NCI-H2227 (cell line): ENCODE data around the gene PPP2R2B.
"Not testable (repeated sequence)": the region's sequence is repeated elsewhere in the genome, so short reads cannot be mapped to it uniquely, and the experiment has no call there.

Source experiments
- DNase-seq: peaks from one replicate; lab custom pipeline; 2025; ENCODE audit not compliant: unreplicated experiment; lab: John Stamatoyannopoulos, UW

PPP2R2B gene

GRCh38 chr5:146564007-146564762 lies 314.4 kb downstream of the PPP2R2B start:
- no peak for DNase-seq

DNA sequence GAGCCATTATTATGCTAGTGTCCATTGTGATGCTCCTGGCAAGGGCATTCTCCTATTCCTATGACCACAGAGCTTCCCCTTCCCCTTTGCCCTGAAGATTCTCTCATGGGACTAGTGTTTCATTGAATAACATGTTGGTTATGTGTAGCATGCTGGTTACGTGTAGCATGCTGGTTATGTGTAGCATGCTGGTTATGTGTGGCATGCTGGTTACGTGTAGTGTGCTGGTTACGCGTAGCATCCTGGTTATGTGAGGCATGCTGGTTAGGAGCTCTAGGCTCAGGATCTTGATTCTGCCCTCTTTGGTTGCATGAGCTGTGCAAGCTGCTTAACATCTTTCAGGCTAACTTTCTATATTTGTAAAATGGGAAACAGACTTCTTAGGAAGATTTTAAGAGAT lies 316.1 kb downstream of the PPP2R2B start:
- no peak for DNase-seq

DNA sequence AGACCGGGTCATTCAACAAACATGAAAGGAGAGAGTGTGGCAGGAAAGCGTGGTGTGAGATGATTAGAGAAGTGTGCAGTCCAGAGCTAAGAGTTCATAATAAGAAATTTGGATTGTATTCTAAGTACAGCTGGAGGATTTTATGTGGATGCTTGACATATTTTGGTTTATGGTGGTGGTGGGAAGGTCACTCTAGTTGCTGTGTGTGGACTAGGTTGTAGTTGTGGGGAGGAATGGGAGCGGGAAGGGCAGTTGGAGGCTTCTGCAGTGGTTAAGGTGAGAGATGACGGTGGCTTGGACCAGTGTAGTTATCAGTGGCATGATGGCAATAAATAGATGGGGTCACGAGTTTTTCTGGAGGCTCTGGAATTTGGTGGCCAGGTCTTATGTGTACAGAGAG lies 316.8 kb downstream of the PPP2R2B start:
- DNase-seq = no peak

DNA sequence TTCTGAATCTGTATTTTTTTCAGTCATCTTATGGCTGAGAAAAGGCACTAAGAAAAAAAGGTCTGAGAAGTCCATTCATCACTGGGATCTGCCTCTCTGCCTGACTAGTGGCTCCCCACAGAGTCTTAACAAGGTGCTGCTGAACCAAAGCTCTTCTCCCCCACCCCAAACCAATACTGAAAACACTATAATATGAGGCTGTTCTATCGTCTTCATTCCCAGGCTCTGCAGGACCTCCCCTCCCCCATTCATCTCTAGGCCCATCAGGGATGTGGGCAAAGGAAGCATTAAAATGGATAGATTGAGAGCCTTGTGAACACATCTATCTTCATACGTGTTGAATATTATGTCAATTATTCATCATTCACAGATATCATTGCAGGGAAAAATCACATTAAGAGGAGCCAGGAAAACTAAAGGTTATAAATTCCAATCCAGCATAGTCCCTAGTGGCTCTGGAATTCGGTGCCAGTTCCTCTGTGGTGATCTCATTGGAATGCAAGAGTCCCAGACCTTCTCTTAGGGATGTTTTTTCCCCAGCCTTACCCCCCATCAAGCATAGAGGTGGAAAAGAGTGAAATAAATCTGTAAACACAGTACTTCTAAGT lies 318.2 kb downstream of the PPP2R2B start:
- no peak for DNase-seq

DNA sequence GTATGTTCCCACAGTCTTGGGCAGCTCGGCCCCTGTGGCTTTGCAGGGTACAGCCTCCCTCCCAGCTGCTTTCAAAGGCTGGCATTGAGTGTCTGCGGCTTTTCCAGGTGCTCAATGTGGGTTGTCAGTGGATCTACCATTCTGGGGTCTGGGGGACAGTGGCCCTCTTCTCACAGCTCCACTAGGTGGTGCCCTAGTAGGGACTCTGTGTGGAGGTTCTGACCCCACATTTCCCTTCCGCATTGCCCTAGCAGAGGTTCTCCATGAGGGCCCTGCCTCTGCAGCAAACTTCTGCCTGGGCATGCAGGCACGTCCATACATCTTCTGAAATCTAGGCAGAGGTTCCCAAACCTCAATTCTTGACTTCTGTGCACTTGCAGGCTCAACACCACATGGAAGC lies 321.7 kb downstream of the PPP2R2B start:
- DNase-seq = not testable (repeated sequence)

- no peak for DNase-seq
Observed at GRCh38 chr5:146553446-146553845, 325.1 kb downstream of the PPP2R2B start.

DNA sequence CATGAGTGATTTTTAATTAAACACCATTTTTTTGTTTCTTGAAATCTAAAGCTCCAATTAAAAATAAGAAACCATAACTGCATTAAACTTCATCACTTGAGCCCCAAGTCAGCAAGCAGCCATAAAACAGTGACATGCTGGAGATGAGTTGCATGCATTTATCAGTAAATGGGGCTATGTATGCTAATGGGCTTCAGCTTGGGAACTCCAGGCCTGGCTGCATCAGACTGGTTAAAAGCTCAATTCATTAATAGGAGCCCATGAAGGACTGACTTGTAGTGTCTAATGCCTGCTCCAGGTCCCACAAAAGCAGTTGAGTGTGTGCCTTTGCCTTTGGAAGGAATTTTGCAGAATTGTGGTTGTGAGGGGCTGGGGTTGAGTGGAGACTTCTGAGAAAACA lies 328.9 kb downstream of the PPP2R2B start:
- DNase-seq = no peak

DNA sequence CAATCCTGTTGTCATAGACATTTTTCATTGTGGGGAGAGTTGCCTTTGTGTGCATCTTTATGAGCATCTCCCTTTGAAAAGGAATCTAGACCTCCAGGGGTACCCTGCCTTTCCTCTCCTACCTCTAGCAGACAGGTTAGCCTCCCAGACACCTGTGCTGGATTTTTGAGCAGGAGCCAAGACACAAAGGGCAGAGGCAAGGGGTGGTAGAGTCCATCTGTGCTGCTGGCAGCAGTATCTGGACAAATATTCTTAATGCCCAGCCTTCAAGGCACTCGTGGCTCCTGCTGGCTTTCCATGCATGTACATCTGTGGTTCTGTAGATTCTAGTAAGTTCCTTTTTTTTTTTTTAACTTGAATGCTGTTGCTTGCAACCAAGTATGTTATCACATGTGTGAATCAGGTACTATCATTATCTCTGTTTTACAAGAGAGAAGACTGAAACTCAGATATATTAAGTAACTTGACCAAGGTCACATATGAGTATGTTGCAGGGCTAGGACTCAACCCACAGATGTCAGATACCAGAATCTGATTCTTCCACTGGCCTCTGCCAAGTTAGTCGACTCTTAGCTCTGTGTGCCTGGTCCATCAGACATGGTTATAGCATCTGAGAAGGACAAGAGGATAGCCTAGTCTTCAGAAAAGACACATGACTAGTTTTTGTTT lies 329.6 kb downstream of the PPP2R2B start:
- no peak for DNase-seq

DNA sequence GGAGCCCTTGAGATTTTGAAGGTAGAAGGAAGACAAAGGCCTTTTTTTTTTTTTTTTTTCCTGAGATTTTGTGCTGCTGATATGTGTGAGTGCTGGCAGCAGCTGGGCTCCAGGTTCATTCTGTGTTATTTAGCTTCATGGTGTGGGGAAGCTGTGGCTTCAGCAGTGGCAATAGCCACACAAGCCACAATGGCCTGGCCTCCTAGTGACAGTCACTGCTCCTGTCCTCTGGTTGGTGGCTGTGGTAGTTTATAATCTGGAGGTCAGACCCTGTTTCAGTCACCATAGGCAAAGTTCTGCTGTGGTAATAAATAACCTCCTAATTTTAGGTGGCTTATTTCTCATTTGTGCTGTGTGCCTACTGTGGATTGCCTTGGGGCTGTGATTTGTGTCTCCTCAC lies 334.3 kb downstream of the PPP2R2B start:
- no peak for DNase-seq

GRCh38 chr5:146541958-146542849 lies 336.4 kb downstream of the PPP2R2B start:
- DNase-seq = peak; percentile 68

DNA sequence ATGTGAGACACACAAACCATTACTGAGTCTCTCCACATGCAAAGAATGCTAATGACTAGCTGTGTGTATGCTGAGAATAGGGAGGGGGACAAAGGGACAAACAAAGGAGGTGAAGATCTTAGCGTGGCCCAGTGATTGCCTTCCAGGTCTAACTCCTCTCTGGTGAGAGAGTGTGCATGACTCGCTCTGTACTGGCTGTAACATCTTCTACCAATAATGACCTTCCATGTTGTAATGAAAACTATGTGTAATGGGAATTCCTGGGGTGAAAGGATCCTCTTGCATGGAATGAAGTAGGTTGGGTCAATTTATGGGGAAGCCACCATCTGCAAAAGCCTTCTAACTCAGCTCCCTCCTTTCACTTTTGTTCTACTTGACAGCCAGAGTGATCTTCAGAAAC lies 338.1 kb downstream of the PPP2R2B start:
- DNase-seq = no peak

GRCh38 chr5:146539973-146540372 lies 338.6 kb downstream of the PPP2R2B start:
- no peak for DNase-seq

DNA sequence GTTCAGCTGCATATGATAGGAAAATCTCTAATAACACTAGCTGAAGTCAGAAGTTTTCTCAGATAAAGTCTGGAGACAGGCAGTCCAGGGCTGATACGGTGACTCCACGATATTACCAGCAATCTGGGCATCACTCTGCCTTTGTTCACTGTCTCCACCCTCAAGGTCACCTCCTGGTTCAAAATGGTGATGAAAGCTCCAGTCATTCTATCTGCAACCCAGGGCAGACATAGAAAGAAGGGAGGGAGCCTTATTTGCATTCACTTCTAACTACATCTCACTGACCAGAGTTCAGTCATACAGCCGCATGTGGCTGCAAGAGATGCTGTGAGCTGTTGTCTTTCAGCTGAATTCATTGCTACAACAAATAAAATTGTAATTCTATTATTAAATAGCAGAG lies 340.1 kb downstream of the PPP2R2B start:
- no peak for DNase-seq

GRCh38 chr5:146533882-146534281 lies 344.7 kb downstream of the PPP2R2B start:
- no peak for DNase-seq

- peak; percentile 78 for DNase-seq
Observed at GRCh38 chr5:146533260-146533857, 345.2 kb downstream of the PPP2R2B start.
